Fibroblast of peridontal ligament (primary cell): Measurements from ENCODE around the gene TRMT2A.

Source experiments
- DNase-seq: peaks from one replicate; pipeline ENCODE4 v3.0.0-alpha.2; 2010; ENCODE audit errors: extremely low read depth

The TRMT2A gene

DNA sequence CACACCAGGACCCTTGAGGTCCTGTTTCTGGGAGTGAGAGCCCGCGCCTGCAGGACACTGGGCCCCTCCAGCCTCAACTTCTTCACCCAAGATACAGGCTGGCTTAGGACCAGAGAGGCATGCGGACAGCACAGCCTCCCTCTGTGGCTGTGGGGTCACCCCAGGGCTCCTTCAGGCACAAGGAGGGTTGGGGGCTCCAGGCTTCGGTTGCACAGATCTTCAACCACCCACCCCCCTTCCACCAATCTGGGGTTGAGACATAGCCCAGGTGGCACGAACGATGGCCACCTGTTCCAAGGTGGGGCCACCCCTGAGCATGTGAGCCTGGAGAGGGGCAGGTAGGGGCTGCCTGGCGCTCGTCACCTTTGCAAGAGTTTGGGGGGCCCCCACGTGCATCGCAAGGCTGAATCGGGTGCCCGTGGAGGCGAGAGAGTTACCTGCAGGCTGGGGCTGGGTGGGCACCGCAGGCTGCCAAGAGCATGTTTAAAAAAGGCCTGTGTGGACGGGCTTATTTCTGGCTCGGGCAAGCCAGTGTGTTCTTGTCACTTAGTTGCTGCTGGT lies 15.7 kb upstream of the TRMT2A start:
- no peak for DNase-seq

DNA sequence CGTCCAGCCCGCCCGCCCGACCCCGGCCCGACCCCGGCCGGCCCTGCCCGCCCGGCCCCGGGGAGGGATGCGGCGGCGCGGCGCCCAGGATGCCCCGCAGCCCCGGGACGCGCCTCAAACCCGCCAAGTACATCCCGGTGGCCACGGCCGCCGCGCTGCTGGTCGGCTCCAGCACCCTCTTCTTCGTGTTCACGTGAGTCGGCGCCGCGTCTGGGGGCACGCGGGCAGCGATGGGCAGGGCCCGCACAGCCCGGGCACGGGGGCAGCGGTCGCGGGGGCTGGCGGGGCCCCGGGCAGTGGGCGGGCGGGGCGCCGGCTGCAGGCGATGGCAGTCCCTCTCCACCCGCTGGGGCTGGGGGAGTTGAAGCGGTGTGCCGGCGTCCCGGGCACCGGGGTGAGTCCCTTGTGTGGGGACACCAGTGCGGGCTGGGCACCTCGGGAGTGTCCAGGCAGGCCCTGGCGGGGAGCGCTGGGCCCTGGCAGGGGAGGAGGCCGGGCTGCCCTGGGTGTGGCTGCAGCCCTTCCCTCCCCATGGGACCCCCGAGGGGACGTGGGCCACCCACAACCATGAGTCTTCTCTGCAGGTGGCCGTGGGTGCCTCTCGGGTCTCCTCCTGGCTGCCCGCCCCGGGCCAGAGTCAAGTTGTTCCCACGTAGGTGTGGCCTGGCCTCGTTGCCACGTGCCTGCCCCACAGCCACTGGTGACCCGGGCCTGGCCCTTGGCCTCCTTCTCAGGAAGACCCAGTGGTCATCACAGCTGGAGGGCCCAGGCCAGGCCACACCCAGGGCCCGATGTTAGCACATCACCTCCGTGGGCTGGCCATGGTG lies 15.0 kb upstream of the TRMT2A start:
- DNase-seq = no peak

DNA sequence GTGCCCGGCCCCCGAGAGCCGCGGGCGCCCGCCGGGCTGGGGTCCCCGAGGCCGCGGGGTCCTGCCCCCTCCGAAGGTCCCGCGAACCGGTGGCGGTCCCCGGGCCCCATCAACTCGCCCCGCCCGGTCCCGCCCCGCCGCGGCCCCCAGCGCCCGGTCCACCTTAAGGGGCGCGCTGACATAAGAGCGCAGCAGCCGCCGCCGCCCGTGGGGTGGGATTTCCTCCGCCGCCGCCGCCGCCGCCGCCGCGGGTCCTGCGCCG lies 14.5 kb upstream of the TRMT2A start, which contains the start of gene ZDHHC8:
ZDHHC8 (plus strand) TSS at position 208 of the 262 bp plus-strand sequence. CDS start 144 bp downstream, outside the sequence.
- no peak for DNase-seq

DNA sequence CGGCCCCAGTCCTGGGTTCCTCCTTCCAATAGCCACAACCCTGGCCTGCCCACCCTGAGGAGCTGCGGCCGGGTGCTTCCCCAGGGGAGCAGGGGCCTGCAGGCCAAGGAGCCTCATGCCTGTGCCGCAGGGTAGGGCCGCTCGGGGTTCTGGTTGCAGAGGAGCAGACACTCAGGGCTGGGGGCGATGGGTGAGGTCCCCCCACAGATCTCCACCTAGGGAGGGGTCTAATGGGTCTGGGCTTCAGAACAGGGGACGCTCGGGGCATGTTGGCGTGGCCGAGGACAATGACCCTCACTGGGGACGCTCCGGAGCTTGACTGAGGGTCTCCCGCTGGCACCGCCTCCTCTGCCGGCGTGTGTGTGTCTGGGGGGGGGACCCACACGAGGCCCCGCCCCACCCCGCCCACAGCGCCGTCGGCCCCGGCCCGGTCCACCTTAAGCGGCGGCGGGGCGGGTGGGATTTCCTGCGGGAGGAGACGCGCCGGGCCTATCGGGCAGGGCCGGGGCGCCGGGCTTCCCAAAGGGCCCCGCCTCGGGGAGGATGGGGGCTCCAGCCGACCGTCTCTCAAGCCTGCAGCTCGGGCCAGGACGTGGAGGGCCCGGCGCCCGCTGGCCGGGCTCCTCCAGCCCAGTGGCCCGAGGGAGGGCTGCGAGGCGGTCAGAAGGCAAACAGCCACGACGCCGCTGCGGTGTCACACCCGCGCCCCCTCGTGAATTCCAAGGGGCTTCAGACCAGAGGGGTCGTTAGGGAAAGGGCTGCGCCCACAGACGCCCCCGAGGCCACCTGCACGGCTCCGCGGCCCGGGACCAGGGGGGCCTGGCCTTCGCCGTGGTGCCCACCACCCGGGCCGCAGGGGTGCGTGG lies 13.9 kb upstream of the TRMT2A start:
- DNase-seq = peak; percentile 53

DNA sequence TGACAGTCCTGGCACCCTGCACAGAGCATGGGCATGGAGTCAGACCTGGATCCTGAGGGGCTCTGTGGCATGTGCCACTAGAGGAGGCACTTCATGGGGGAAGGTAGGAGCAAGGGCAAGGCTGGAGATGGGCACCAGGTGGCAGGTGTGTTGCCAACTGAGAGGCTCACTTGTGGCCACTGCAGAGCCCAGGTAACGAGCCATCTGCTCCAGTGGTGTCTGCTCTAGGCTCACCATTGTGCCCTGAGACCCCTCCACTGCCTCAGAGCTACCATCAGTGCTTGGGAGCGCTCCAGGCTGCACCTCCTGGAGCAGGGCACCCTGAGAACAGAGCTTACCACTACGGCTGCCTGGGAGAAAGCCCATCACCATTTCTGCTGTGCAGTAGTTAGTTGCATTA lies 13.3 kb upstream of the TRMT2A start:
- no peak for DNase-seq

DNA sequence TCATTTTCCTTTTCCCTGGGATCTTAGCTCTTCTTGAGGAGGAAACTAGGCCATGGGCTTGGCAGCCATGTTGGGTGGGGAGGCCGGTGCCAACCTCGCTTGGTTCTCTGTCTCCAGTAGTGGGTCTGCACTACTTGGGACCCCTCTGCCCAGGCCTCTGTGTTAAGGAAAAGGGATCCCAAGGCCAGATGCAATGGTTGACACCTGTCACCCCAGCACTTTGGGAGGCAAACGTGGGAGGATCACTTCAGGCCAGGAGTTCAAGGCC lies 12.7 kb upstream of the TRMT2A start:
- no peak for DNase-seq

DNA sequence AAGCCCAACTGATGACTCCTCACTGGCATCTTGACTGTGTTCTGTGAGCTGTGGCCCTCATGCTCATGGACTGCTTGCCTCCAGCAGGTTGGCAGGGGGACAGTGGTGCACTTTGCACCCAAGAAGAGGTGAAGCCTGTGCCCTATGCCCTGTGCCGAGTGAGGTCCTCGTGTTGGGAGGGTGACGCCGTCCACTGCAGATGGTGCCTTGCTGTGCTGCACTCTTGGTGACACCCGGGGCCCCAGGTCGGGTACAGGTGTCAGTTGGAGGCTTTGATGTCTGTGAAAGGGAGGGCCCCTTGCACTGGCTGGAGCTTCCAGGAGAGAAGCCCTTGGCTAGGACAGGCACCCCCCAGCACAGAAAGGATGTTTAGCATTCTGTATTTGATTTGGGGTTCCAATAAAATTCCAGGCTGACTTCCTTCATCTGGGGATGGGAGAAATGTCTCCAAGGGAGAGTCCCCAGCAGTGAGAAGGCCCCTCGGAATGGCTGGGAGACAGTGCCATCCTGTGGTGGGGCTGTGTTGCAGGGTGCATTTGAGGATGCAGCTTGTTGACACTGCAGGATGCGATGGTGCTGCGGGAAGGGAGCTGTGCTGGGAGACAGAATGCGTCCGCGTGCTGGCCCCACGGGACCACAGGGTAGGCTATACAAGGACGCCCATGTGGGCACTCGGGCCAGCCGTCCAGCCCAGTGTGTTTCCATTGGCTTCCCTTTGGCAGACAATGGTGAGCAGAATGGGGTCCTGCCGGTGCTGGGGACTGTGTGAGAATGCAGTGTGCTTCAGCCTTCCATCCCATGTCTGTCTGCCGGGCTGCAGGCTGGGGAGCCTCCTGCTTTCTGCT lies 12.1 kb upstream of the TRMT2A start:
- DNase-seq = no peak

DNA sequence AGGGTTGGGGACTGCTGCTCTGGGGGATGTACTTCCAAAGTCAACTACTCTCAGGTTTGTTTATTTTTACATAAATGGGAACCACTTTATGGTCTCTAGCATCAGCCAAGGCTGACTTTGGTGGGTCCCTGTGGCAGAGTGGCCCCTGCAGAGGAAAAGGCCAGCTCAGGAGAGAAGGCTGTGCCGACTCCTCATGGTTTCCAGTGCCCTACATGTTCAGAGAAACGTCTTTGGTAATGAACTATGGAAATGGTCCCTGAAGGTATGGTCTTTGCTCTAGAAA lies 11.5 kb upstream of the TRMT2A start:
- no peak for DNase-seq

DNA sequence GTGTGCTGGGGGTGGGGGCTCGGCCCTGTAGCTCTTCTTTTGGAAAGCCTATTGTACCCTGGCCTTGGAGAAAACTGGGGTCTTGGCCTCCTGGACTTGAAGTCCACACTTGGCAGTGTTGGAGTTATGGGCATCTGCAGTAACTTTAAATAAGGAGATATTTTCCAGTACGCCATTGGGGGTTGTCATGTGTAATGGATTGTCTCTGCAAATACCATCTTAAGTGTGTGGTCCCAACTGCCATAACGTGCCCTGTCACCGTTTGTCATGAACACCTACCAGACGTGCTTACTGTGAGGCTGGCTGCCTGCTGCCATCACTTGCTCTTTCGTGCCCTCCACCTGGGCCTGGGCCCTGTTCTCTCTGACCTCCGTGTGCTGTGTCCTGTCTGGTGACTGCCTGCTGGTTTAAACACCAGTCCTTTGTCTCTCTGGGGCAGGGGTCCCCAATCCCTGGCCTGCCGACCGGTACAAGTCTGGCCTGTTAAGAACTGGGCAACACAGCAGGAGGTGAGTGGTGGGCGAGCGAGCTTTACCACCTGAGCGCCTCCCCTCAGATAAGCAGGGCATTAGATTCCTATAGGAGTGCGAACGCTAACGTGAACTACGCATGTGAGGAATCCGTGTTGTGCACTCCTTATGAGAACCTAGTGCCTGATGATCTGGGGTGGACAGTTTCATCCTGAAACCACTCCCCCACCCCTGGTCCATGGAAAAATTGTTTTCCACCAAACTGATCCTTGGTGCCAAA lies 11.0 kb upstream of the TRMT2A start:
- DNase-seq = no peak

DNA sequence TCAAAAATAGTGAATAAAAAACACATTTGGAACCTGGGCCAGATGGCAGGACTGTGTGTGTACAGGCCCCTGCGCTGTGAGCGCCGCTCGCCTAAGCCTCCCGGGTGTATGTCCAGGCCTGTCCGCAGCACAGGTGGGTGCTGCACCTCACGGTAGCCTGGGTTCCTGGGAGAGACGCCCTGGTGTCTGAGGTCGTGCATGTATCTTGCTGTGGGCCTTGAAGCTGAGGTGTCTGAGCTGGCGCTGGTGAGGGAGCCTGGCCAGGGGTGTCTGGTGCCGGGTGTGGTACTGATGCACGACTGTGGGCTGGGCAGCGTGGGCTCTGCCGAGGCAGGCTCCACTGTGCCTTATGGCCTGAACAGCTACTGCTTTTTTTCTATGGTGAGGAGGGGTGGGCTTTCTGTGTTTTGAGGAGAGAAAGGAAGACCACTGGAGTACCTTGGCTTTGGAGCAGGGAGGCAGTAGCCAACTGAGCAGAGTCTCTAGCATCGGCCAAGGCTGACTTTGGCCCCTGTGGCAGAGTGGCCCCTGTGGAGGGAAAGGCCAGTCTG lies 10.4 kb upstream of the TRMT2A start:
- DNase-seq = no peak

DNA sequence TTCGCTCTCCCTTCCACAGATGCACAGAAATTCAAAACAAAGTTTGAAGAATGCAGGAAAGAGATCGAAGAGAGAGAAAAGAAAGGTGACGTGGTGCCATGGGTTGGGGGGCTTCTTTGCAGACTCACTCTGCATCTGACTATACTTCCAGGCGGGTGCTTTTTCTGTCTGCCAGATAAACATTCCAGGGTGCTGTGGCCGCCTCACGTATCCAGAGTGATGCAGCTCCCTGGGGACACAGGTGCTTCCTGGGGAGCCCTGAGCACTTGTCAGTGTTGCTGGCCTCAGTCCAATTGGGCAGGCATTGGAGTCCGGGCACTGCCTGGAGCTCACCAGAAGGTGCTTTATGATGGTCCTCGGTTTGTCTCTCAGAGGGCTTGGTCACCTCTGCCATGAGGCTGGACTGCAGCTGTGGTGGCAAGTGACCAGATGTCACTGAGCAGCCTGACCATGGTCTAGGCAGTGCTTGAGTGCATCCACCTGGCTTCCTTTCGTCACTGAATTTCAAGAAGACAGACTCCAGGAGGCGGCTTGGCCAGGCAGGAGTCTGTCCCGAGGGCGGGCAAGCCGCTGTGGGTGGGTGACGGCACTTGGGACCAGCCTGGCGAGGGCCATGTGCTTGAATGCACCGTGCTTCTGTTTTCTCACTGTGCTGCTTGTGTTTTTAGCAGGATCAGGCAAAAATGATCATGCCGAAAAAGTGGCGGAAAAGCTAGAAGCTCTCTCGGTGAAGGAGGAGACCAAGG lies 9.4 kb upstream of the TRMT2A start:
- DNase-seq = no peak

DNA sequence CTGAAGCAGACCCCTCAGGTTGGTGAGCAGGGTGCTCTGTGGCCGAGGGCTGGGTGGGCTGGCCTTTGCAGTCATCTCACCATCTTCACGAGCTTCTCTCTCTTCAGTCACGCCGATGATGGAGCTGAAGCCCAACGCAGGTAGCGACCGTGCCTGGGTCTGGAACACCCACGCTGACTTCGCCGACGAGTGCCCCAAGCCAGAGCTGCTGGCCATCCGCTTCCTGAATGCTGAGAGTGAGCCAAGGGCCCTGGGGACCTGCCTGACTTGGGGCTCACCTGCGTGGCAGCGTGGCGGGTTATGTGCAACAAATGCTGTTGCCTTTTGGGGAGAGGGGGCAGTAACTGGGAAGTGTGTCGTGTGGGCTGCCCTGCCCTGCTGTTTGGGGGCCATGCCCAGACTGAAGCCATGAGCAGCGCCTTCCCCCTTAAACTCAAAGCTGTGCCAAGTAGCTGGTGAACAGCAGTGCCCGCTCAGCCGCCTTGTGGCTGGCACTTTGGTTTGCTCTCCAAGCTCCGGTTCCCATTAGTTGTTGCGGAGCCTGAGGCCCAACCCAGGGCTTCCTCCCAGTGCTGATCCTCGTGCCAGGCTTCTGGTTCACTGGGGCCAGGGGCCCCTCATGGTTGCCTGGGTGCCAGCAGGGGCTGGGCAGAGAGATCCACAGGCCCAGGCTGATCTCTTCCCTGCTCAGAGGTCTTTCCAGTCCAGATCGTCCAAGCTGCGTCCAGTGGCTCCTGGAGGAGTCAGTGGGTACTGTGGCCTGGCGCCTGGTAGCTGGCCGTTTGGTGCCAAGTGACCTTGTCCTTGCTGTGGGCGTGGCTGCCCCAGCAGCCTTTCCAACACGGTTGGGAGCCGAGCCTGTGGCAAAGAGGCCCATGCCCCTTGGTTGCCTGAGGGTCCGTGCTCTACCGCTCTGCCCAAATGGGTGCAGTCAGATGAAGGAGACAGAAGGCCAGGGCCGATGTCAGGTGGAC lies 8.5 kb upstream of the TRMT2A start:
- DNase-seq = no peak

DNA sequence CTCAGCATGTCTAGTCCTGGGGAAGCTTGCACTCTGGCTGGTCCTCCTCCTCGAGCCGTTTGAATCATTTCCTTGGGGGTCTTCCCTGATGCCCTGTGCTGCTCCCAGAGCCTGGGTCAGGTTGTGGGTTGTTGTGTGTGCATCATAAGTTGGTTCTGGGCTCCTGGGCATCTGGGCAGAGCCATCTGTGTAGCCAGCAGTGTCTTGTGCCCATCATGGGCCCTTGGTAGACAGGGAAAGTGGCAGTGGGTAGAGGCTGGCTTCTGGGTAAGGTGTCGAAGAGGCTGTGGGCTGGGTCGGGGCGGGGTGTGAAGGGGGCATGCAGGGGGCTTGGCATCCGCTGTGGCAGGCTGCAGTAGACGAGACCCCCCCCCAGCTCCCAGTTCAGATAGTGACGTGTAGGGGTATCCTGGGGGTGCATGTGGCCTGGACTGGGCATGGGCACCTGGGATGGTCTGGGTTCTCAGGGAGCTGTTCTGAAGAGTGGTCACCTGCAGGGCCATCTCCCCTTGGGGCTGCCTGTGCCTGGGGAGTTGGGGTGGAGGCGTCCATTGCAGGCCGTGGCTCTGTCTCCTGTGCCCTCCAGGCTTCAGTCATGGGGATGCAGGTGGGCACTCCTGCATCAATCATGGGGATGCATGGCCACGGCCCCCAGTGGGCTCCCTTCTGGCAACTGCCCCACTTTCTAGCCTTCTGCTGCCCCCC lies 7.2 kb upstream of the TRMT2A start:
- DNase-seq = no peak

DNA sequence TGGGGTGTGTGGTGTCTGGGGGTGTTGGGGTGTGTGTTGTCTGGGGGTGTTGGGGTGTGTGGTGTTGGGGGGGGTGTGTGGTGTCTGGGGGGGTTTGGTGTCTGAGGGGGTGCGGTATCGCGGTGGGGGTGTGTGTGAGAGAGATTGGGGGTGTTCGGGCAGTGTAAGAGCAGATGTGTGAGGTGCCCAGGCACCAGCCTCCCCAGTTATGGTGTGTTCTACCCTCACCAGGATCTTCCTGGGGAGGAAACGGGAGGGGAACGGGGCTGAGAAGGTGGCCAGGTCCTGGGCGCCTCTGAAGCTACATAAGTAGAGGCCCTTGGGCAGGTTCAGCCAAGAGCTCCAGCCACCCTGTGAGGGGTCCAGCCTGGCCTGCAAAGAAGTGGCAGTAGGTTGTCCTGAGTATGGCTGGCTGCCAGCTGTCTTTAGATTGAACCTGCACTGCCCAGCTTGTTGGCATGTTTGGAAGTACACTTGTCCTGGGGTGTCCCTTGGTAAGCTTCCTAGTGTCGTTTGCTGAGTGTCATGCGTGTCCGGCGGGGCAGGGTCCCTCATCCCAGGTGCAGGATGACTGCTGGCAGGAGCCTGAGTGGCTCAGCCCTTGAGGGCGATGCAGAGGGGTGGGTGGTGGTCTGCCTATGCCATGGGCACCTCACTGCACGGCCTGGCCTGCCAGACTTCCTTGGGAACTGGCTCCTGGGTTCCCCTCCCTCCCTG lies 6.5 kb upstream of the TRMT2A start:
- no peak for DNase-seq

DNA sequence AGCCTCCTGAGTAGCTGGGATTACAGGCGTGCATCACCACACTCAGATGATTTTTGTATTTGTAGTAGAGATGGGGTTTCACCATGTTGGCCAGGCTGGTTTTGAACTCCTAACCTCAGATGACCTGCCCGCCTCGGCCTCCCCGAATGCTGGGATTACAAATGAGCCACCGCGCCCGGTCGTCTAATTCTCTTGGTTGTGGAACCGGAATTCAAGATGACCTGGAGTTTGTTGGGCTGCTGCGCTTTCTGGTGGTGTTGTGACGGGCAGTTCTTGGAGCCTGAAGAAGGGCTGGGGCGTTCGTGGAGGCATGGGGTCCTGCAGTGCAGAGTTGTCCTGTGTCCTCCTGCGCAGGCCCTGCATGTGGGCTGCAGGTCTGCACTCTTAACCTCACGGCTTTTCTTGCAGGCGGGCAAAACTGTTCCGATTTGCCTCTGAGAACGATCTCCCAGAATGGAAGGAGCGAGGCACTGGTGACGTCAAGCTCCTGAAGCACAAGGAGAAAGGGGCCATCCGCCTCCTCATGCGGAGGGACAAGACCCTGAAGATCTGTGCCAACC lies 4.9 kb upstream of the TRMT2A start:
- DNase-seq = no peak

DNA sequence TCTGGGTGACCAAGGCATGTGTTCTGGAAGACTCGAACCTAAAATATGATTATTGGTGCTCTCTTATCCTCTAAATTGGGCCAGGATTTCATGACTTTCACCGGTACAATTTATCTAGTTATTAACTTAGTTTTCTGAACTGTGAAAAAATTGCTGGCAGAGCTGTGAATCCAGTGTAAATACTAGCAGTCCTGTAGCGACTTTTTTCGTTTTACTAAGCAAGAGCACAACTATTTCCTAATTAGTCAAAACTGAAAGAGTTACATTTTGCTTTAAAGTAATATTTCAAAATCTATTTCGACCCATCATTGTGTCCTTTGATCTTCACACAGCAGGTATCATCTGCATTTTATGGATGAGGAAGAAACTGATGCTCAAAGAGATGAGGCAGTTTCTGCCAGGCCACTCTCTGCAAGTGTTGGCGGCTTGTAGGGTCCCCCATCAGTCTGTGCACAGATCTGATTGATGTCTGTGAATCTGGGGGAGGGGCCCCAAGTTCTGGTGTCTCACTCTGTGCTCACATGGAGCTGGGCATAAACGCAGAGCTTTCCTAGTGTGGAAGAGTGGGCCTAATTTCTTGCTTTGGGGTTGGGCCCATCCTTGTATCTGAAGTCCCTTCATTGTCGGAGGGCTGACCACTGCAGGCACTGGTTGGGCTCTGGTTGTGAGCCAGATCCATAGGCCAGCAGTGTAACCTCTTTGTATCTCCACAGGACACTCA lies 1.4 kb upstream of the TRMT2A start:
- DNase-seq = no peak

DNA sequence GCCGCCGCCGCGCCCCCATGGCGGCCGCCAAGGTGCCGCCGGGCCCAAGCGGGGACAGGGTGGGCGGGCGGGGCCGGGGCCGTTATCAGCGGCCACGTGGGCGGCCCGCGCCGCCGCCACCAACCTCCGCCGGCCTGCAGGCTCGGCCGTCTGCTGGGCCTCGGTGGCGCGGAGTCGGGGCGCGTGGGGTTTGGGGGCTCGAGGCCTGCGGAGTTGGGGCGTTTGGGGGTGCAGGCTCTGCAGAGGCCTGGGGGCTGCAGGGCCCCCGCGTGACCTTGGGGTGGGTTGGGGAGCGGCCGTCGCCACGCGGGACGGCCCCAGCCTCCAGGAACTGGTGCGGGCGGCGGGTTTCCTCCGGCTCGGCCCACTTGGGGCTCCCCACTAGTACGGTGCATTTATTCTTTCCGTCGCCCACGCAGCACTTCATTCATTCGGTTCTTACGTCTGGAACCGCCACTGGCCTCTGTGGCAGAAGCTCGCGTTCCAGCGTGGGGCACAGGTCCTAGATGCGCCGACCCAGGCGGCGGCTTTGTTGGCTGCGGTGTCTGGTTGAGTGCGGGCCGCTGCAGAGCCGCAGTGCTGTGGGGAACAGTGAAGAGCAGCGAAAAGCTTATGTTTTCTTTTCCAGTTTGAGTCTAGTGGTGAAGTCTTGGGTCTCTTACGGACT lies 740 bp upstream of the TRMT2A start:
- DNase-seq = peak; percentile 7
